GM20431 (cell line): ENCODE measurements around the gene WDFY3.

Experiments used
- in situ Hi-C: fragments of 300-500 bp; cut with MseI, MboI; formaldehyde crosslinking; loops from one replicate; pipeline ENCODE4 v1.15.0; 2020; ENCODE audit warnings: low sequenced_read_pairs; ENCODE audit not compliant: unreplicated experiment

The WDFY3 gene

GRCh38 chr4:84734037-84734436 is 232.5 kb downstream of the WDFY3 start:
- in situ Hi-C loops, result no loop called here

GRCh38 chr4:84733343-84734033 is 233.0 kb downstream of the WDFY3 start:
- in situ Hi-C loops, result no loop called here

- in situ Hi-C loops, result no loop called here
These were observed 236.1 kb downstream of the WDFY3 start for GRCh38 chr4:84730375-84730774.

- in situ Hi-C loops, result no loop called here
These were observed 239.0 kb downstream of the WDFY3 start for GRCh38 chr4:84727491-84727890.

- in situ Hi-C loops, result no loop called here
These were observed 240.1 kb downstream of the WDFY3 start for GRCh38 chr4:84726356-84726755.

- in situ Hi-C loops, result no loop called here
These were observed 243.8 kb downstream of the WDFY3 start for GRCh38 chr4:84722720-84723119.

- in situ Hi-C loops, result no loop called here
These were observed 247.4 kb downstream of the WDFY3 start for GRCh38 chr4:84719115-84719514.

GRCh38 chr4:84718699-84719098 is 247.8 kb downstream of the WDFY3 start:
- in situ Hi-C loops, result no loop called here

GRCh38 chr4:84710548-84710947 is 255.9 kb downstream of the WDFY3 start:
- in situ Hi-C loops, result no loop called here

- in situ Hi-C loops, result no loop called here
These were observed 257.9 kb downstream of the WDFY3 start for GRCh38 chr4:84708406-84709135.

GRCh38 chr4:84706286-84706685 is 260.2 kb downstream of the WDFY3 start:
- in situ Hi-C loops, result no loop called here

GRCh38 chr4:84699001-84699671 is 267.4 kb downstream of the WDFY3 start:
- in situ Hi-C loops, result no loop called here

- in situ Hi-C loops, result no loop called here
These were observed 268.8 kb downstream of the WDFY3 start for GRCh38 chr4:84697615-84698201.

- in situ Hi-C loops, result no loop called here
These were observed 269.3 kb downstream of the WDFY3 start for GRCh38 chr4:84697159-84697558.

GRCh38 chr4:84691800-84692199 is 274.7 kb downstream of the WDFY3 start:
- in situ Hi-C loops, result no loop called here

- in situ Hi-C loops, result no loop called here
These were observed 275.3 kb downstream of the WDFY3 start for GRCh38 chr4:84691170-84691691.

- in situ Hi-C loops, result no loop called here
These were observed 276.0 kb downstream of the WDFY3 start for GRCh38 chr4:84690481-84690880.

GRCh38 chr4:84689197-84689596 is 277.3 kb downstream of the WDFY3 start:
- in situ Hi-C loops, result no loop called here

- in situ Hi-C loops, result no loop called here
These were observed 277.9 kb downstream of the WDFY3 start for GRCh38 chr4:84688605-84689004.

GRCh38 chr4:84685105-84685504 is 281.4 kb downstream of the WDFY3 start:
- in situ Hi-C loops, result no loop called here

- in situ Hi-C loops, result no loop called here
These were observed 282.1 kb downstream of the WDFY3 start for GRCh38 chr4:84684361-84684760.
